ENCODE results near the gene PLEKHN1. TPM values are rescaled to one million over a fixed set of nuclear protein-coding genes. Genes with fewer than 3 reads are reported as not detected.

The PLEKHN1 gene, protein sequence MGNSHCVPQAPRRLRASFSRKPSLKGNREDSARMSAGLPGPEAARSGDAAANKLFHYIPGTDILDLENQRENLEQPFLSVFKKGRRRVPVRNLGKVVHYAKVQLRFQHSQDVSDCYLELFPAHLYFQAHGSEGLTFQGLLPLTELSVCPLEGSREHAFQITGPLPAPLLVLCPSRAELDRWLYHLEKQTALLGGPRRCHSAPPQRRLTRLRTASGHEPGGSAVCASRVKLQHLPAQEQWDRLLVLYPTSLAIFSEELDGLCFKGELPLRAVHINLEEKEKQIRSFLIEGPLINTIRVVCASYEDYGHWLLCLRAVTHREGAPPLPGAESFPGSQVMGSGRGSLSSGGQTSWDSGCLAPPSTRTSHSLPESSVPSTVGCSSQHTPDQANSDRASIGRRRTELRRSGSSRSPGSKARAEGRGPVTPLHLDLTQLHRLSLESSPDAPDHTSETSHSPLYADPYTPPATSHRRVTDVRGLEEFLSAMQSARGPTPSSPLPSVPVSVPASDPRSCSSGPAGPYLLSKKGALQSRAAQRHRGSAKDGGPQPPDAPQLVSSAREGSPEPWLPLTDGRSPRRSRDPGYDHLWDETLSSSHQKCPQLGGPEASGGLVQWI
- polyA plus RNA-seq (ENCODE audit: insufficient read length in 4 of 4): under 1 TPM; 0.13 to 0.70 (median 0.32) TPM

DNA sequence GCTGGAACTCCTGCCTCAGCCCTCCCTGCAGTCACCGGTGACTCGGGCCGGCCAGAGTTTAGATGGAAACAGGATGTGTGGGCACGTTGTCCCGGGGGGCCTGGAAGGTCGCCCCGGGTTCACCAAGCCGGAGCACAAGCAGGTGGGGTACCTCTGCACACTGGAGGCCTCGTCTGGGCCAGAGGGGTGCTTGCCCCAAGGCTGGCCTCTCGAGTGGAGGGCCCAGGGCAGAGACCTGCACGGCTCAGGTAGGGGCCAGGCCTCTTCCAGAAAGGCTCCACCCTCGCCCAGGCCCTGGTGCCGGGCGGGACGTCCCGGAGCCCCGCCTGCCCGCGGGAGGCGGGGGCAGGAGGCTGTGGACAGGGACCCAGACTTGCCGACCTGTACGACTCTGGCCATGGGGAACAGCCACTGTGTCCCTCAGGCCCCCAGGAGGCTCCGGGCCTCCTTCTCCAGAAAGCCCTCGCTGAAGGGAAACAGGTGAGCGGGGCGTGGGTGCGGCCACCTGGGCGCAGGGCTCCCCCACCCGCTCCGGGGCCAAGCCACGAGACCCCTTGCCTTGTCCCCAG, at the start of gene PLEKHN1:
Gene PLEKHN1 (plus strand): TSS at position 348 of the 569 bp plus-strand sequence. CDS start 50 bp downstream, at position 398.
- DNase-seq (ENCODE audit: low read depth in 4 of 4, low spot score in 2 of 4): no peak

DNA sequence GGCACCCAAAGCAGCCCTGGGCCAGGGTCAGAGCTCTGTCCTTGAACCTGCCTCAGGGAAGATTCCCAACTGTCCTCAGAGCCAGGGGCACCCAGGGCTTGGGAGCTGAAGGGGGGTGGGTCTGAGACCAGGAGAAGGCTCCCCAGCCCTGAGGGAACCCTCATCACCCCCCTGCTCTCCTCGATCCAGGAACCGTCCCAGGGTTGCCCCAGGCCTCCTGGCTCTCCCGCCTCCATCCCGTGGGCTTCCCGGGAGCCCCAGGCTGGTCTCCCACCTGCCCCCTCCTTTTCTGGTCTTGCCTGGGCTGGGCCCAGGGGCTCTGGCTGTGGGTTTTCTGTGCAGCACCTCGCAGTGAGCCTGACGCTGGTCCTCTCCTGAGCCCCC, 49.2 kb upstream of the PLEKHN1 start:
- no peak for DNase-seq (ENCODE audit: low read depth in 4 of 4, low spot score in 2 of 4)

DNA sequence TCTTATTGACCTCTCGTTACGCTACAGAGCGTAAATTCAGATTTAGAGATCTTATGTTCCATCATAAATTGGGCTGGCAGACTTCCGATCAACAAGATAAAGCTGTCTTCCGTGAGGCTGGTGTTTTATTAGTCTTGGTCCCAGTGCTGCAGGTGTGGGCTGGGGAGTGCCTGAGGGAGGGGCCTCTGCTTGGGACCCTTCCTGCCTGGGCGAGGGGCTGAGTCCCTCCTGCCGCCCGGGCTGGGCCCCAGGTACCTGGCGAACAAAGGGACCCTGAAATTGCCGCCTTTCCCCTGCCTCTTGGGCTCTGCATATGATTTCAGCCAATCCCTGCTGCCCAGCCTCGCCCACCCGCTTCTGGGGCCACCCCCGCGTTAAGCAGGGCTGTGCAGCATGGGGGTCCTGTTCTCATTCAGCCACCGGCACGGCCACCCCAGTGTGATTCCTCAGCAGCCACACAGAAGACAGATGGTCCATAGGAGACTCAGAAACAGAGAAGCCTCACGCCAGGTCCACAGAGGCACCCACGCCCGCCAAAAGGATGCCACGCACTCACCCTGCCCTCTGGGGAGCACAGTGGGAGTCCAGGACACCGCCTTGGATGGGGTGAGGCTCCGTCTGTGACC, 48.7 kb upstream of the PLEKHN1 start:
- no peak for DNase-seq (ENCODE audit: low read depth in 4 of 4, low spot score in 2 of 4)

DNA sequence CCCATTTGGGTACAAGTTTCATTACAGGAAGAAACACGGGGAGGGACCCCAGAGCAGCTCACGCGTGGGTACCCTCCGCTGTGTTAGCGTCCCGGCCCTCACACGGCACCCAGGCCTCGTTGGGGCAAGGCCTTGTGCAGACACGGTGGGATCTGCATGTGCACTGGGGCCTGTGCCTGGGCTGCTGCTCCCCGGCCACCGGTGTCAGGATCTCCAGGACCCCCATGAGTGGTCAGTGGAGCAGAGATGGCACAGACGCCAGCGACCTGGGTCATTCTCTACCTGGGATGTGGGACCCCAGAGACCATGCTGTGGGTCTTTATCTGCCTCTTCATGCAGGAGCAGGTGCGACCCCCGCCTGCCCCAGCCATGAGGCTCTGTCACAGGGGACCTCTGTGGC, 47.9 kb upstream of the PLEKHN1 start:
- no peak for DNase-seq (ENCODE audit: low read depth in 4 of 4, low spot score in 2 of 4)

DNA sequence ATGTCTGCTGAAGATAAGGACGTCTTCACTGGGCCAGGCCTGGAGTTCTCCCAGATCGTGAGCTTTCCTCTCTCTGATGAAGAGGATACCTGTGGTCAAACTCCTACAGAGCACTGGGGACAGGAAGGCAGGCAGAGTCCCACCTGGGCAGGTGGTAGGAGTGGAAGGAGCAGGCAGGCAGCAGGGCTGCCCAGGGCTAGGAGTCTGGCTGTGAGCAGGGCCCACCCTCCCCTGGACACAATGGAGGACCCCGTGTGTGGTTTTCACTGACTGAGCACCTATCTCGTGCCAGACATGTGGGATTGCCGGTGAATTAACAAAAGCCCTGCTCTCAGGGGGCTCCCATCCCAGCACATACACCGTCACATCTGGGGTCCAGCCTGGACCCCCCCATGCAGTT, 47.4 kb upstream of the PLEKHN1 start:
- no peak for DNase-seq (ENCODE audit: low read depth in 4 of 4, low spot score in 2 of 4)

DNA sequence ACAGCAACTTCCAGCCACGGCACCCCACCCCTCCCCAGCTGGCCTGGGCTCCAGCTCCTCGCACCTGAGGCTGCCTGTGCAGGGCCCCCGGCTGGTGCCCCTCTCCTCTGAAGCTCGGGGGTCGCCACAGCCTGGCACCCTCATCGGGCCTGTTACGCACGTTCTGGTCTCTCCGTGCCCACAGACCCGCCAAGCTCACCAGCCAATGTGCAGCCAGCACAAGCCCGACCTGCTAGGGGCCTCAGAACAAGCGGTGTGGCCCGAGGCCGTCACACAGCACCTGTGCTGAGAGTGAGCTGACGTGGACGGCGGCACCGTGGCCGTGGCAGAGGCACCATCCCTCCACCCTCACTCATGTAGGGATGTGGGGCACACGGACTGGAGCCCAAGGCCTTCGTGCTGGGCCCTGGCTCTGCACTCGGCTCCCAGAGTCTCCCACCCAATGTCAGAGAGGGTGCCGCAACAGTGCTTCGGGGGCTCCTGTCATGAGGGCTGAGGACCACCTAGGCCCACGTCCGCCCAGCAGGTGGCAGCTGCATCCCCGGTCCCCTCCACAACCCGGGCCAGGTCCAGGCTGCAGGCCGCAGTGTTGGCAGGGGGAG, 46.9 kb upstream of the PLEKHN1 start:
- no peak for DNase-seq (ENCODE audit: low read depth in 4 of 4, low spot score in 2 of 4)

DNA sequence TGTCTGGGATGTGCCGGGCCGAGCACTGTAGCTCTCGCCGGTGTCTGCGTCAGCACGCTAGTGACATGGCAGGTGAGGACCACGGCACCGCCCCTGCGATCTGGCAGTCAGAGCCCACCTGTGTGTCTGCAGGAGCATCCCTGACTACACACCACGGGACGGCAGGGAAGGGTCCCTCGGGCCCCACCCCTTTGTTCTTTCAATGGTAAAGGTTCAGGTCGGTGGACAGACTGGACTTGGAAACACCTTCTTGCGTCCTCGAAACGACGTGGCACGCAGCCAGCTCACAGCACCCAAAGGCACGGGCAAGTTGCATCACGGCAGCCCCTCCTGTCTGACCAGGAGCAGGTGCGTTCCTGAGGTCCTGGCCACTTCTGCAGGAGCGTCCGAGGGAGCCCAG, 46.3 kb upstream of the PLEKHN1 start:
- no peak for DNase-seq (ENCODE audit: low read depth in 4 of 4, low spot score in 2 of 4)

DNA sequence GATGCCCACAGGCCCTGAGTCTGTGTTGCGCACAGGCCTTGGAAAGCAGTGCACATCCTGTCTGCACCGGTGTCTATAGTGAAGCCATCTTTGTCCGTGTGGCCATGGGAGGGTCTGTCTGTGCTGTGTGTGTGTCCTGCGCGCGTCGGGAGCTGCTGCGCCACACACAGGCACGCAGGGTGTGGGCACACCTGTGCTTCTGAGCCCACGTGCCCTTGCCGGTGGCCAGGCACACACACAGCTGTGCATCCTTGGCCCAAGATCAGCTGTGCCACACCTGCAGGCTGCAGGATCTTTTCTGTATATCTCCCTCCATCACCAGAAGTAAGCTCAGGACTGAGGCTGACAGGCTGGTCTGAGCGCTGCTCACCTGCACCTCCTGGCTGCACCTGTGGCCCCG, 45.8 kb upstream of the PLEKHN1 start:
- DNase-seq (ENCODE audit: low read depth in 4 of 4, low spot score in 2 of 4): no peak

DNA sequence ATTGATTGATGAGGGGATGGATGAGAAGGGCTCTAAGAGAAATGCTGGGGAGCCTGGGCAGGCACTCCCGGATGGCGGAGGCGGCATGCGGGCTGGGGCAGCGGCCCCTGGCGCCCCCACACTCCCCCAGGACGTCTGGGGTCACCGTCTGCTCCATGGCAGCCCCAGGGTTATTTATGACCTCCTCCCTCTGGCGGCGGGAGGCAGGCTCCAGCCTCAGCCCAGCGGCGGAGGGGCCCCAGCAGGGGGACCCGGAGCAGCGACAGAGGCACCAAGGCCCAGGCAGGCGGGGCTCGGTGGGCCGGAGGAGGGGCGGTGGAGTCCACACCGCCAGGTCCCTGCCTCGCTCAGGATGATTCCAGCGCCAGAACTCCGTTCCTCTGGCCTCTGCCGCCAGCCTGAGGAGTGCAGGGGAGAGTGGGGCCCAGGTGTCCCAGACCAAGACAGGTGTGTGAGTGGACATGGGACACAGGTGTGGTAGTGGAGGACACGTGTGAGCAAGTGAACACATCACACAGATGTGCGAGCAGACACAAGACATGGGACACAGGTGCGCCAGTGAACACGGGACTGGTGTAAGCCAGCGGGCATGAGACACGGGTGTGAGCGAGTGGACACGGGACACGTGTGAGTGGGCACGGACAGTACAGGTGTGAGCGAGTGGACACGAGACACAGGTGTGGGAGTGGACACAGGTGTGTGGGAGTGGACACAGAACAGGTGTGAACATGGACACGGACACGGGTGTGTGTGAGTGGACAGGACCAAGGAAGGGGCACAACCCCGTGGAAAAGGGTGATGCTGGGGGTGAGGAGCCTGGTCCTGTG, 45.1 kb upstream of the PLEKHN1 start:
- peak in 1 of 4 donors; percentile 88 for DNase-seq (ENCODE audit: low read depth in 4 of 4, low spot score in 2 of 4)

DNA sequence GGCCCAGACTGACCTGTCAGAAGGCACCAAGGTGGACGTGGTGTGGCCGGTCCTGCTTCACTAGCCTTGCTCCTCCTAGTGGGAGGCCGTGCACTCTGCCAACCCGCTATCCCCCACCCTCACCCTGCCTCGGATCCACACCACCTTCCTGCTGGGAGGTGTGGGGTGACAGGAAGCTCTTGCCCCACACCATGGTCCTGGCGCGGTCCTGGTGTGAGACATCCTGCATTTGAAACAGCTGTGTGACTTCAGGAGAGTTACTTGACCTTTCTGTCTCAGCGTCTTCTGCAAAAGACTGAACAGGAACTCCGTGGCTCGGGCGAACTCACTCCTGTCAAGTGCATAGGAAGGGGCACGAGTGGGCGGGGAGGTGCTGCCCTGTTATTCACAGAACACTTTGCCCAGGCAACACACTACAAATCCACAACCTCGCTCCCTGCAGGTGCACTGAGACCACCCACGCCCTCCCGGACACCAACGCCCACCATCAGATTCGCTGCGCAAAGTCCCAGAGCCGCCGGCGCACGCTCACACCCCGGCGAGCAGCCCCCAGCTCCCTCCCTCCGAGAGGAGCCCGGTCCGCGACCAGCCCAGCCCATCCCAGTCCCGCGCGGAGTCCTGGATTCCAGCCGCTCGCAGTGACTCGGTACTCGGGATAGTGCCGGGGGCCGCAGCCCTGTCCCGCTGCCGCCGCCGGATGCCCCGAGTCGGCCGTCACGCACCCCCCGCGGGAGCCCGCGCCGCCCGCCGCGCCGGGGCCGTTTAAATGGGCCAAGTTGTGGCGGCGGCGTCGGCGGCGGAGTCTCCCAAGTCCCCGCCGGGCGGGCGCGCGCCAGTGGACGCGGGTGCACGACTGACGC, 42.9 kb upstream of the PLEKHN1 start, which contains the start of gene SAMD11:
Gene SAMD11 (plus strand): TSS at position 793 of the 860 bp plus-strand sequence. CDS start 509 bp downstream, outside the sequence.
- peak in 1 of 4 donors; percentile 75 for DNase-seq (ENCODE audit: low read depth in 4 of 4, low spot score in 2 of 4)

DNA sequence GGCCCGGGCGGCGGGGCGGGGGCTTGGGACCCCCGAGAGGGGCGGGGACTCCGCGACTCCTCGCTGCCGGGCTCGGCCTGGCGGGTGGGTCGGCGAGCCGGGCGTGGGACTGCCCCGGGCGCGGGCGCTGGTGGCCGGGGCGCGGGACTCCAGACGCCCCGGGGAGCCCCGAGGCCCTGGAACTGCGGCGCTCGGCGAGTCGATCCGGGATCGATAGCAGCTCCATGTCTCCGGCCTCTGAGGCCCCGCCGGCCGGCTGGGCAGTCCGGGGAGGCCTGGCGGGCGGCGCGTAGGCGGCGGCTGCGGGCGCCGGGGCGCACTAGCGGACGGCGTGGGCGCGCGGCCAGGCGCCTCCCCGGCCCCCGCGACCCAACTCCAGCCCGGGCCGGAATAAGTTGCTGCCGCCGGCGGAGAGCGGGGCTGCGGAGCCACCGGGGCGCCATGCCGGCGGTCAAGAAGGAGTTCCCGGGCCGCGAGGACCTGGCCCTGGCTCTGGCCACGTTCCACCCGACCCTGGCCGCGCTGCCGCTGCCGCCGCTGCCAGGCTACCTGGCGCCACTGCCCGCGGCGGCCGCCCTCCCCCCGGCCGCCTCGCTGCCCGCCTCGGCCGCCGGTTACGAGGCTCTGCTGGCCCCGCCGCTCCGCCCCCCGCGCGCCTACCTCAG, 42.2 kb upstream of the PLEKHN1 start:
- no peak for DNase-seq (ENCODE audit: low read depth in 4 of 4, low spot score in 2 of 4)

DNA sequence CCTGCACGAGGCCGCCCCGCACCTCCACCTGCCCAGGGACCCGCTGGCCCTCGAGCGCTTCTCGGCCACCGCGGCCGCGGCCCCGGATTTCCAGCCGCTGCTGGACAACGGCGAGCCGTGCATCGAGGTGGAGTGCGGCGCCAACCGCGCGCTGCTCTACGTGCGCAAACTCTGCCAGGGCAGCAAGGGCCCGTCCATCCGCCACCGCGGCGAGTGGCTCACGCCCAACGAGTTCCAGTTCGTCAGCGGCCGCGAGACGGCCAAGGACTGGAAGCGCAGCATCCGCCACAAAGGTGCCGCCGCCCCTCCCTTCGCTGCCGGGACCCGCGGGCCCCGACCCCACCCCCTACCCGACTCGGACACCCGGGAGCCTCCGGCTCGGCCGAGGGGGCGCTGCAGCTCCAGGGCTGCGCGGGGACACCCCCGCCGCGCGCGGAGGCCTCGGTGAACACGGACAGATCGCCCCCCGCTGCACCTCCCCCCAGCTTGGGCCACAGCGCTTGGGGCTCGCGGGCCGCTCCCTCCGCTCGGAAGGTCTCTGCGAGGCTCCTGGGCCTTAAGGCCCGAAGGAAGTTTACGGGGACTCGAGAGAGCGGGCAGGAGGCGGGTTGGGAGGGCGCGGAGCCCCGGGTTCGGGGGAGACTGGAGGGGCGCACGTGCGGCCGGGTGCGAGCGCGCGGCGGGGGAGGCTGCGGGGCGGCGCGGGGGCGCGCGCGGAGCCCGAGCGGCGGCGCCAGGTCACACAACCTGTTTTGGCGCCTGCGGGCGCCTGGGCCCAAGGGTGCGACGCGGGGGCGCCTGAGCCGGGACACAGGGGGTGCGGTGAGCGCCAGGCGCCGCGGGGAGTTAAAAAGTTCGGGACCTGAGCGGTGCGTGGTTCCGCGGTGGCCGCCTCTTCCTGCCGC, 41.4 kb upstream of the PLEKHN1 start:
- no peak for DNase-seq (ENCODE audit: low read depth in 4 of 4, low spot score in 2 of 4)

DNA sequence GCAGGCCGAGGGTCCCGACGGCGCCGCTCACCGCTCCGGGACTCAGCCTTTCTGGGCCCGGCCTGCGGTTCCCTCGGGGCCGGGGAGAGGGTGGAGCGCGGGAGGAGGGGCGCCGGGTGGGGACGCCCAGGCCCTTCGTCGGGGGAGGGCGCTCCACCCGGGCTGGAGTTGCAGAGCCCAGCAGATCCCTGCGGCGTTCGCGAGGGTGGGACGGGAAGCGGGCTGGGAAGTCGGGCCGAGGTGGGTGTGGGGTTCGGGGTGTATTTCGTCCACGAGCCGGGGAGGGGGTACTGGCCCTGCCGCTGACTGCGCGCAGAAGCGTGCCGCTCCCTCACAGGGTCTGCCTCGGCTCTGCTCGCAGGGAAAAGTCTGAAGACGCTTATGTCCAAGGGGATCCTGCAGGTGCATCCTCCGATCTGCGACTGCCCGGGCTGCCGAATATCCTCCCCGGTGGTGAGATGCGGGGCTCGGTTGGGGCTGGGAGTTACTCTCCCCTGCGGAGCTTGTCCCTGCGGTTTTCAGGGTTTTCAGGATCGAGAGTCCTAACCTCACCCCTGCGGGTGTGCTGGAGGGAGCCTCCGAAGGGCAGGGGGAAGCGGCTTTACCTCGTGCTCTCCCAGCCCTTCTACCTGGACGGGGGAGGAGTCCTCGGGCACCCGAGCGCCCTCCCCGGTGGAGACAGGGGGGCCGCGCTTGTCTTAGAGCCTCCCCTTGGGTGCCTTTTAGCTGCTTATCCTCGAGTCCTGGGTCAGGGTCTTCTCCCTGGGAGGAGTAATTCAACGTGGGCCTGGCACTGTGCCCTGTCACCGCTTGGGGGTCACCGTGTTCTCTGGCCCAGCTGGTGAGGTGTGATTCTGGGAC, 40.5 kb upstream of the PLEKHN1 start:
- DNase-seq (ENCODE audit: low read depth in 4 of 4, low spot score in 2 of 4): no peak

DNA sequence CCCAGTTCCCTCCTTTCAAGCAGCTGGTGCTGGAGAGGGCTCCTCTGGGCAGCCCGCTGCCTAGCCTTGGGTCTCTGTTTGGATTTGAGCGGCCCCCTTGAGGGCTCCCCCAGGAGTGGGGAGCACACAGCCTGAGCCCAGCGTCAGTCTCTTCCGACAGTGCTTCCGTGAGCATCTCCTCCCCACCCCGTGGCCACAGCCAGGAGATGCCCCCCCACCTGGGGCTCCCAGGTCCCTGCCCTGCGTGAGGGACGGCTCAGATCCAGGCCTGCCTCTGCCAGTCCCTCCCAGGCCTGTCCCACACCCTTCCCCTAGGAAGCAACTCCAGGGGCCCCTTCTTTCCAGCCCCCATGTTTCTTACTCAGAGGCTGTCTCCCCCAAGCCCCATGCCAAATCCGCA, 39.0 kb upstream of the PLEKHN1 start:
- DNase-seq (ENCODE audit: low read depth in 4 of 4, low spot score in 2 of 4): no peak

DNA sequence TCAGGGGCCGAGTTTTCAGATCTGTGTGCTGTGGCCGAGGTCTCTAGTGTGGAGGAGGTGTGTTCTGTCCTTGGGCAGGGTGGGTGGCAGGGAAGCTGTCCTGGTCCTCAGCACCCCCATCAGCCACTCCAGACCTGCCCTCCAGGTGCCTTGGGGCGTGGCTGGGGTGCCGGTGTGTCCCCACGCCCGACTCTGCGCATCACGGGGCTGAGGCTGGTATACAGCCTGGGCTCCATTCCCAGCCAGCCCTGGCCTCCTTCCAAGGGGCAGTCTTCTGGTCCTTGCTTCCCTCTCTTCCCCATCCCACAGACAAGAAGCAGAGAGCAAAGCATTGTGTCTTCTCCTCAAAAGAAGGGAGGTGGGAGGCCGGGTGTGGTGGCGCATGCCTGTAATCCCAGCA, 38.5 kb upstream of the PLEKHN1 start:
- DNase-seq (ENCODE audit: low read depth in 4 of 4, low spot score in 2 of 4): no peak

DNA sequence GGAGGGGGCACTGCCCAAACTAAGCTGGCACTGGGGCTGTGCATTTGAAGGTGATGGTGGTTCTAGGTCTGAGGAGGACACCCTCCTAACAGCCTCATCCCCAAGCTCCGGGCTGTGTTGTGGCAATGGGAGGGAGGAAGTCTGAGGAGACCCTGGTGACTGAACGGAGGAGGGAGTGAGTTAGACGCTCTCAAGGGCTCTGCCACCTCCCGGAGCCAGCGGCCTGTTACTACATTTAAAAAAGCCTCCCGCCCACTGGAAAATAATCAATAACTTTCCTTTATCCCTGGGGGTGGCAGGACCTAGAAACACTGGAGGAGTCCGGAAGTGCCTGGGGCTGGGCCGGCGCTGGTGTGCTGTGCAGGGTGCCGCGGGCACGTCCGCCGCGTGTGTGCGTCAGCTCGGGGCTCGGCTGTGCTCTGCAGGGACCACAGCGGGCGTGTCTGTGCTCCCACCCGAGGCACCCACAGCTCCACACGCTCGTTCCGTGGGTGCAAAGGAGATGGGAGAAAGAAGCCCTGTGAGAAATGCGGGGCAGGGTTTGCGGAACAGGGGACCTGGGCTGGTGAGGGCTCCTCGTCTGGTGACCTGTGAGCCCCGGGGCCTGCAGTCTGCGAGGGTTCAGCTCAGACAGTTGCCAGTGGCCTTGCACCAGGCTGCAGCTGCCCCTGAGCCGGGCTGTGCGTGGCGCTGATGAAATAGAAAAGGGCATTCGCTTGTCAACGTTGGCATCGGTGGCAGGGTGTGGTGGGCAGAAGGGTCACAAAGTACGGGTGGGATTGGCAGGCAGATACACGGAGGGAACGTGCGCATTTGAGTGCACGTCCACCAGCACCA, 37.2 kb upstream of the PLEKHN1 start:
- DNase-seq (ENCODE audit: low read depth in 4 of 4, low spot score in 2 of 4): no peak
